GM21825 (cell line): ENCODE data around the gene ADORA2A.

Source experiments
- ATAC-seq: cut with Tn5 transposase; IDR thresholded peaks from one replicate; pipeline ENCODE4 v1.9.1; 2021; ENCODE audit warnings: mild to moderate bottlenecking, moderate library complexity; ENCODE audit not compliant: unreplicated experiment

ADORA2A gene

GRCh38 chr22:24402460-24403192 lies 24.8 kb upstream of the ADORA2A start:
- ATAC-seq, result no peak

GRCh38 chr22:24403346-24403745 lies 24.1 kb upstream of the ADORA2A start:
- no peak for ATAC-seq

DNA sequence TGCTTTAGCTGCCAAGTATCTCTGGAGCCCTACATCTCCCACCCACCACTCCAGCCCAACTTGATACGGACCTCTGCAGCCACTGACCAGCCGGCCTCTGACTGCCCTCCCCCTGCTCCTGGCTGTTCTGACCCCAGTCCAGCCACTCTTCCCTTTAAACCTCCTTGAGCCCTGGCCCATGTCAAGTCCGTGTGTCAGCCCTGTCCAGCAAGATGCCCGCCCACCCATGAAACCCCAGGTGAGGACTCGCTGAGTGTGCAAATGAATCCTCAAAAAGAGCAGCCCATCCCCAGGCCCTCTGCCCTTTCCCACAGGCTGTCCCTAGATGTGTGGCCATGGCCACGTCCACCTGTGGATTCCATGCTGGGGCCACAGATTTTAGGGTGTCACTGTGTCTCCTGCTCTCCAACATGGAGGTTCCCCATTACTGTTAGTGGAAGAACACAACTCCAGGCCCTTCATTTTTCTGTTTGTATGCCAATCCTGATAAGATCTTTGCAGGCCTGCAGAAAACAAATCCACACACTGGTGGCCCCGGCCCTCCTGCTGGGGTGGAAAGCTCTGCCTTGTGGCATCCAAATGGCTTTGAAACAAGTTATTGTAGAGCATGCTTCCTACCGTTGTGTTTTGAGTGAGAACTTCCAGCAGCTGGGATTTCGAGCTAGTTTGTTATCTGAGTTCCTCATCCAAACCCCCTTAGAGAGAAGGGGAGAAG lies 22.7 kb upstream of the ADORA2A start:
- ATAC-seq, result no peak

DNA sequence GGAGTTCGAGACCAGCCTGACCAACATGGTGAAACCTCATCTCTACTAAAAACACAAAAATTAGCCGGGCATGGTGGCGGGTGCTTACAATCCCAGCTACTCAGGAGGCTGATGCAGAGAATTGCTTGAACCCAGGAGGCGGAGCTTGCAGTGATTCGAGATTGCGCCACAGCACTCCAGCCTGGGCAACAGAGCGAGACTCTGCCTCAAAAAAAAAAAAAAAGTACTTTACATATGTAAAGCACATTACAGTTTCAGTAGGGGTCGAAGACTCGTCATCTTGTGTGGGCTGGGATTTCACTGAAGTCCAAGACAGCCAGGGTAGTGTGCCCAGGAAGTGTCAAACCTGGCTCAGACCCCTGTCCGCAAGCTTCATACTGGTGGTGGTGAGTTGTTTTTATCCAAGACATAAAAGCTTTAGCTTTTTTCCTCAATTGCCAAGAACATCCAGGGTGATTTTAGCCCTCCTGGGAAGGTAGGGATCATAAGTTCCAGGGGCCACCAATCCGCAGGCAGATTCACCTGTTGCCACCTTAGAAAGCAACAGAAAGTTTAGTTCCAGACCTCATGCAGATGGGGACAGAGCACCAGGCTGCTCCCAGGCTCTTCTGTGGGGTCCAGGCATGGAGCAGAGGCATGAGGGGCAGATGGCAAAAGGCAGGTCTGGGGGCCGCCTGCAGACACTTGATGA lies 21.6 kb upstream of the ADORA2A start:
- ATAC-seq, result no peak

DNA sequence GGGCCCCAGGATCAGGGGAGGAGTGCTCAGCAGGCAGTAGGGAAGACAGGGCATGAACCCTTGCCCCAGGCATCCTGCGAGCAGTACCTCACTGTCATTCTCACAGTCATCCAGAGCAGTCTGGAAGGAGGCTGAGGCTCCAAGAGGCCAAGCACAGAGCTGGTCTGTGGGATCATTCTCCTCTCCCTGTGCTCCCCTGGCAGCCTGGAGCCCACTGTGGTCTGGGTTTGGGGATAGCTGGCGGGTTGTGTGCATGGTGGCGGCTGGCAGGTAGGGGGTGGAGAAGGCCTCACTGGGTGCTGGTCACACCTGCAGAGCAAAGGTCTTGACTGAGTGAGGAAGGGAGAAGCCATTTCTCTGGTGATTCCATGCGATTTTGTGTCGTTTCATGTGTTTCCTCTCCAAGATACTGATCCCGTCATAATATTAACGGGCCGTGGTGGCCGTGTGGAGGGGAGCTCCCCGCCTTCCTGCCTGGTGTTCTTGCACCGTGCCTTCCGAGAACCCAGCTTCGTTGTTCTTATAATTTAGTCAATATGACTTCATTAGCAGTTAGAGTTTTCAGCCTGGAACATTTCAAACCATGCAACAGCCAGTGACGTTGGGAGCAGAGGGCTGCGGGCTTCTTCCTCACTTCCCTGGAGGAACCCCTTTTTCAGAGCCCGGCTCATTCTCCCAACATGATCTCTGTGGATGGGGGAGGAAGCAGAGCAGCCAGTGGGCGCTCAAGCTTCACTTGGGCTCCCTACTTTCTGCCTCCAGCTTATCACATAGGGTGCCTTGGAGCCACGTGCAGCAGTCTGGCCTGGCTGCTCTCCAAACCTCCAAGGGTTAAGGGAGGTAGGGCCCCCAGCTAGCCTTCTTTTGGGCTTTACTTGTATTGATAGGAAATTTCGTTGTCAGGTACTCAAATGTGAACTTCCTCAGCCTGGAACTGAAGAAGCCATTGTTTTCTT lies 20.8 kb upstream of the ADORA2A start:
- no peak for ATAC-seq

DNA sequence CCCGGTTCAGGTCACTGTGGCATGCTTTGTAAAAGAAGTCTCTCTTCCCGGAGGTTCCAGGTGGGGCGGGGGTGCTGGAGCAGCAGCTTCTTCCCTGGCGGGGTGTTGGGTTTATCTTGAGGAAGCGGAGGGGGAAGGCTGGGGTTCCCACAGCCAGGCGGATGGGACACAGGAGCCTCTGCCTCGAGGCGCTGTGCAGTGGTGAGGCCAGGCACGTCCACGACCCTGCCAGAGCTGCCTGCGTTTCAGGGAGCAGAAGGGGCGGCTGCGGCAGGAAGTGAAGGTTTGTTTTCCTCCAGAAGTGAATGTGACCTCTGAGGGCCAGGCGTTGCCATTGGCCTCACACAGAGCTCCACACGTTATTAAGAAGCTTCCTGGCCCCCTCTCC lies 20.1 kb upstream of the ADORA2A start:
- no peak for ATAC-seq

DNA sequence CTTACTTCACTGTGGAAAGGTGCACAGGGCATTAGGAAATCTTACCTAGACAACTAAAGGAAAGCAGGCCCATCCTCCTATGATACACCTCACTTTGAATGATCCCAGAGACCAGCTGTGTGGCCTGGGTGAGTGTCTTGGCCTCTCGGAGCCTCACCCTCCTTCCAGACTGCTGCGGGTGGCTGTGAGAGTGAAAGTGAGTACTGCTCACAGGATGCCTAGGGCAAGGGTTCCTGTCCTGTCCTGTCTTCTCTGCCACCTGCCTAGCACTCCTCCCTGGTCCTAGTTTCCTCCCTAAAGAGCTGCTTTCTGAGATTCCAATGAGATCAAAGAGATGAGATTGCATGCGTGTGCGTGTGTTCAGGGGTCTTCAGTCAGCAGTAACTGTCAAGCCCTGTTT lies 19.5 kb upstream of the ADORA2A start:
- ATAC-seq, result no peak

GRCh38 chr22:24408630-24409029 lies 18.8 kb upstream of the ADORA2A start:
- ATAC-seq, result no peak

GRCh38 chr22:24409707-24410106 lies 17.7 kb upstream of the ADORA2A start:
- no peak for ATAC-seq

DNA sequence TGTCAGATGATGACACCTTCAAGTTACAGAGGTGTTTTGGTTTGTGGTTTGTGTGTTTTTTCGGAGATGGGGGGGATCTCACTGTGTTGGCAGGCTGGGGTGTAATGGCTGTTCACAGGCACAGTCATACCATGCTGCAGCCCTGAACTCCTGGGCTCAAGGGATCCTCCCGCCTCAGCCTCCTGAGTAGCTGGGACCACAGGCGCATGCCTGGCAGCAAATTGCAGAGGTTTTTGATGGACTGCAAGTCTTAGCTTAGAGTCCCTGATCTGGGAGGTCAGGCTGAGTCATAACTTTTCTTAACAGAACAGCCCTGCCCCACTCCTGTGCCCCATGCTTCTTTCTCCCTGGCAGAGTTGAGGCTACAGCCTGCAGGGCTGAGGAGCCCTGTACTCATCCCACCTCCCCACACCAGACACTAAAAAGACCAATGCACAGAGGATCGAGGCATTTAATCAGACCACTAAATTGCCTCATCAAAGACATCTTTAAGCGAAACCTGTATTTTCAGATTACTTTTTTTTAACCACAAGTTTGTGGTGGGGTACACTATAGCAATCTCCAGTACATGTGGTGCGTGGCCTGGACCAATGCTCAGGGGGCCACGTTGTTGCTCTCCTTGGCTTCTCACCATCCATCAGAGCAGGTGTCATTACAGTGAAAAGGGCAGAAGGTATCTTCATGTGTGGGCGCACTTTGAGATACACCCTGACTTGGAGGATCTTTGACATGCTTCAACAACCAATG lies 17.1 kb upstream of the ADORA2A start:
- ATAC-seq, result no peak

GRCh38 chr22:24411256-24412004 lies 16.0 kb upstream of the ADORA2A start:
- ATAC-seq, result no peak

DNA sequence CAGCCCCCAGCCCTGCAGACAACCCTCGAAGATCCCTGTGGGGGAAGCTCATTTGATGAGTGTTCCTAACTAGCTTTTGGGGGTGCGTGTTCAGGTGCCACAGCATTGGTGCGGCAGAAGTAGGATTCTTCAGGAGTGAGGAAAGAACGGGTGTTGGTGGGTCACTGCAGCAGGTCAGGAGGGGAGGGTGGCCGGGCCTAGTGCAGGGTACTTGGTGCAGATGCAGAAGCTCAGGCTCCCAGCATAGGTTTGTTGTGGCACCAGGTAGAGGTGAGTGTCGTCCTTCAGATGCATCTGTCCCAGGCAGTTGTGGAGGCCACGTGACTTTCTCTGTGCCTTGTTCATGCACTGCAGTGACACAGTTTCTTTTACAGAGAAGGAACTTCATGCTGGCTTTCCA lies 15.1 kb upstream of the ADORA2A start:
- no peak for ATAC-seq

GRCh38 chr22:24413271-24413670 lies 14.1 kb upstream of the ADORA2A start:
- ATAC-seq, result no peak

GRCh38 chr22:24413736-24414385 lies 13.5 kb upstream of the ADORA2A start:
- no peak for ATAC-seq

- ATAC-seq, result no peak
Measured at GRCh38 chr22:24414523-24414922, 12.9 kb upstream of the ADORA2A start.

DNA sequence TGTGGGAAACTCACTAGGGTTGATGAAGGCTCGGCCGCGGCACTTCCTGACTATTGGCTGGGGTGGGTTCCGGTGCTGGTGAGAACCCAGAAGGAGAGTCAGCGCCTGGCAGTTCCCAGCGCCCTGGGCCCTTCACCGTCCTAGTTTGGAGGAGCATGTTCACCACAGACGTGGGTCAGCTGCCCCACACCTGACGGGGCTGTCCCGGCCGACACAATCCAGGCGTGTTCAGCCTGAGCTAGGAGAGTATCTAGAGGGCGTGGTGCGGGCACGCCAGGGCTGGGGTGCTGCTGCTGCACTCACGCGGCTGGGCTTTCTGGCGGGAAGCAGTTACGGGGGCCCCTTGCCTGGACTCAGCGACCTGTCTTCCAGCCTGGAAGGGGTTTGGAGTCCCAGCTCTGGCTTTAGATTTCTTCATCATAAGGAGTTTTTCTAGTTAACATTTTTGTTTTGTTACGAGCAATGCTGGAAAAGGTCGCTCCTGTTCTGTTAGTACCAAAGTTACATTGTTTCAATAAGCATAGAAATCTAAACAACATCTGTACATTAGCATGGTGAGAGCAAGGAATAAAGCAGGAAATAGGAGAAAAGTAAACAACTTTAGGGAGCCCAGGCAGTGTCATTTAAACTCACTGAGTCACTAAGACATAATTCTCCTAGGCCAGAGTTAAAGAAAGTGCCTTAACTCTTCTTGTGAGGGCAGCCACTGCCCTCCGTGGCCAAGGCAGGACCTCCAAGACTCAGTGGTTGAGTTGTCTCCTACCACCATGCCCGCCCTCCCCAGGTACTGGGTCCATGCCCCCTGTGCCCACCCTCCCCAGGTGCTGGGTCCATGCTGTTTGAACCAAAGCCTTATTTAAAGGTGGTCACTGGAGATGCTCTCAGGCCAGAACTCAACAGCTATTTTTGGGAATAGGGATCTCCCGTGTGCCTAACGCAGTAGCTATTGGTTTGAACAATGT lies 12.1 kb upstream of the ADORA2A start:
- ATAC-seq, result no peak

DNA sequence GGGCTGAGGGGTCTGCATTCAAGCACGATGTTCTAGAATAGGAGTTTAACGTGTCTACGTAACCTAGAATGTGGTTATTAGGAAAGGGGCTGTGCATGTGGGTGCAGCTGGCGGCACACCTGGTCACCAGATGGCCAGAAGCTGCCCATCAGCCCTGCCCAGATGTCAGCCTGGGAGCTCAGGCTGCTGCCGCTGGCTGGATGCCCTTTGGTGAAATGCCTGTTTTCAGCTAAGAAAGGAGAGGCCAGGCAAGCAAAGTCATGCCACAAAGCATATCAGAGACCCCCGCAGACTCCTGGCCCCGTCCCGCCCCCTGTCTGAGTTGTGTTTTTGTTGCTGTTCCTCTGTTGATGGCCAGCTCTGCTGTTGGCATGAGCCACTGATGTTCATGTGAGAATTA lies 11.3 kb upstream of the ADORA2A start:
- ATAC-seq, result no peak

DNA sequence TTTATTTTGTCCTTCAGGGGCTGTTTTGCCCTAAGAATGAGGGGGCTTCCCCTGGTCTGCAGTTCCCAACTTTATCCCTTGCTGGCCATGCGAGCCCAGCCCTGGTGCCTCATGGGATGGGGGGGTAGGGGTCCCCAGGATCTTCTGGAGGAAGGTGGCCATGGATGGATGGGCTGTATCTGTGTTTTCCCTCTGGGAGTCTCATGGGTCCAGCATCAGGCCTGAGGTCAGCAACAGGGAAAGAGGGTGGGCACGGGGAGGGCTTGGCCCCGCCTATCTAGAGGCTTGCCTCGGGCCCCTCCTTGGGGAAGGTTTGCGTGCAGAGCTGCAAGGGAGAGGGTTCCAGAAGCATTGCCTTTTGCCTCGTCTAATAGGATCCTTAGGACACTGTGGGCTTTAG lies 10.8 kb upstream of the ADORA2A start:
- ATAC-seq, result no peak
